CD4-positive, CD25-positive, alpha-beta regulatory T cell (primary cell): ENCODE data around the gene CREB5. TPM values are rescaled to one million over a fixed set of nuclear protein-coding genes. Genes with fewer than 3 reads are reported as not detected.

Source experiments
- ATAC-seq, 2 donors: fragments of 150-1000 bp; cut with Tn5 transposase; one replicate each; pipeline ENCODE4 v1.10.0; 2021; ENCODE audit warnings: low read depth in 2 of 2, moderate number of reproducible peaks in 2 of 2, moderate library complexity in 1 of 2
- DNase-seq, 3 donors: peaks; one replicate each; pipeline versions ENCODE4 v3.0.0 to v3.0.0-alpha.2; 2012 to 2022; ENCODE audit warnings: mixed read lengths in 1 of 3
- H3K27ac ChIP-seq: one replicate; pipeline ENCODE4 v1.7.0; 2013; ENCODE audit warnings: mild to moderate bottlenecking, low read length; ENCODE audit not compliant: insufficient read depth, poor library complexity, severe bottlenecking
- H3K27me3 ChIP-seq: one replicate; pipeline ENCODE4 v1.7.0; 2013; ENCODE audit warnings: low read length; ENCODE audit not compliant: control insufficient read depth, insufficient read depth
- H3K36me3 ChIP-seq: one replicate; pipeline ENCODE4 v1.7.0; 2013; ENCODE audit warnings: mild to moderate bottlenecking, low read length, moderate library complexity; ENCODE audit not compliant: control insufficient read depth, insufficient read depth
- H3K4me1 ChIP-seq: 2 replicates; pipeline ENCODE4 v1.7.0; 2013; ENCODE audit warnings: mild to moderate bottlenecking, low read length; ENCODE audit not compliant: insufficient read depth, control insufficient read depth, poor library complexity, severe bottlenecking
- H3K4me3 ChIP-seq: one replicate; pipeline ENCODE4 v1.7.0; 2013; ENCODE audit warnings: low read depth, mild to moderate bottlenecking, low read length, moderate library complexity
- H3K9me3 ChIP-seq, 2 experiments: 1 replicate in 1 of 2; 2 replicates in 1 of 2; pipeline ENCODE4 v1.7.0; 2013; ENCODE audit warnings: low read length in 2 of 2, mild to moderate bottlenecking in 1 of 2, moderate library complexity in 1 of 2; ENCODE audit not compliant: control insufficient read depth in 2 of 2
- H3K27ac Mint-ChIP-seq, 3 donors: one replicate each; pipeline ENCODE4 v1.8.0; 2020 to 2022; ENCODE audit warnings: mild to moderate bottlenecking in 3 of 3, mixed read lengths in 3 of 3, moderate library complexity in 2 of 3
- H3K27me3 Mint-ChIP-seq: one replicate; pipeline ENCODE4 v1.8.0; 2022; ENCODE audit warnings: mild to moderate bottlenecking, mixed read lengths
- H3K36me3 Mint-ChIP-seq: one replicate; pipeline ENCODE4 v1.8.0; 2020; ENCODE audit warnings: mixed read lengths
- H3K4me1 Mint-ChIP-seq, 4 donors: one replicate each; pipeline ENCODE4 v1.8.0; 2020 to 2022; ENCODE audit warnings: mixed read lengths in 4 of 4, mild to moderate bottlenecking in 1 of 4
- H3K4me3 Mint-ChIP-seq, 4 donors: one replicate each; pipeline ENCODE4 v1.8.0; 2020 to 2022; ENCODE audit warnings: mild to moderate bottlenecking in 4 of 4, mixed read lengths in 4 of 4, moderate library complexity in 3 of 4
- H3K9me3 Mint-ChIP-seq, 7 donors: one replicate each; pipeline ENCODE4 v1.8.0; 2020 to 2022; ENCODE audit warnings: mixed read lengths in 7 of 7, mild to moderate bottlenecking in 3 of 7, moderate library complexity in 2 of 7
- polyA plus RNA-seq, 4 donors: library from polyadenylated mRNA; unstranded; fragments of 300-500 nt; fragmentation: Illumina TruSeq; gene quantifications; one replicate each; pipeline ENCODE4 v1.2.3, GENCODE V29; 2021
- total RNA-seq: library from RNA; stranded (reverse); gene quantifications from one replicate; pipeline ENCODE4 v1.2.3, GENCODE V29; 2022

Gene CREB5
- total and polyA plus RNA-seq, 5 donors from 2014 or later = 1.3 TPM; not detected in 4

GRCh38 chr7:28706584-28706983, 294.3 kb downstream of the CREB5 start:
- H3K9me3 Mint-ChIP-seq = peaks cover 0 to 10% (median 0%) of the 10 kb centered on the region in 7 donors
- no peaks in the 10 kb centered on the region for H3K4me1 Mint-ChIP-seq
- H3K4me3 Mint-ChIP-seq = no peak overlapping the region
- Histone ChIP-seq H3K27ac (no peak overlapping the region), H3K4me1 (no peaks in the 10 kb centered on the region), H3K27me3 (no peaks in the 10 kb centered on the region), H3K4me3 (no peak overlapping the region), H3K36me3 (no peaks in the 10 kb centered on the region), H3K9me3 (no peaks in the 10 kb centered on the region)
- peaks cover 11% of the 10 kb centered on the region for H3K27me3 Mint-ChIP-seq
- no peak for ATAC-seq
- no peaks in the 10 kb centered on the region for H3K36me3 Mint-ChIP-seq
- no peak for DNase-seq
- H3K27ac Mint-ChIP-seq = no peak overlapping the region

- Mint-ChIP-seq H3K36me3 (no peaks in the 10 kb centered on the region), H3K9me3 (peaks cover 0 to 10% (median 0%) of the 10 kb centered on the region in 7 donors), H3K27ac (no peak overlapping the region), H3K4me1 (no peaks in the 10 kb centered on the region), H3K27me3 (peaks cover 15% of the 10 kb centered on the region), H3K4me3 (no peak overlapping the region)
- Histone ChIP-seq H3K27ac (no peak overlapping the region), H3K27me3 (no peaks in the 10 kb centered on the region), H3K4me3 (no peak overlapping the region), H3K36me3 (no peaks in the 10 kb centered on the region), H3K4me1 (no peaks in the 10 kb centered on the region), H3K9me3 (no peaks in the 10 kb centered on the region)
- ATAC-seq = no peak
- no peak for DNase-seq
Measured at GRCh38 chr7:28707291-28707690, 295.0 kb downstream of the CREB5 start.

DNA sequence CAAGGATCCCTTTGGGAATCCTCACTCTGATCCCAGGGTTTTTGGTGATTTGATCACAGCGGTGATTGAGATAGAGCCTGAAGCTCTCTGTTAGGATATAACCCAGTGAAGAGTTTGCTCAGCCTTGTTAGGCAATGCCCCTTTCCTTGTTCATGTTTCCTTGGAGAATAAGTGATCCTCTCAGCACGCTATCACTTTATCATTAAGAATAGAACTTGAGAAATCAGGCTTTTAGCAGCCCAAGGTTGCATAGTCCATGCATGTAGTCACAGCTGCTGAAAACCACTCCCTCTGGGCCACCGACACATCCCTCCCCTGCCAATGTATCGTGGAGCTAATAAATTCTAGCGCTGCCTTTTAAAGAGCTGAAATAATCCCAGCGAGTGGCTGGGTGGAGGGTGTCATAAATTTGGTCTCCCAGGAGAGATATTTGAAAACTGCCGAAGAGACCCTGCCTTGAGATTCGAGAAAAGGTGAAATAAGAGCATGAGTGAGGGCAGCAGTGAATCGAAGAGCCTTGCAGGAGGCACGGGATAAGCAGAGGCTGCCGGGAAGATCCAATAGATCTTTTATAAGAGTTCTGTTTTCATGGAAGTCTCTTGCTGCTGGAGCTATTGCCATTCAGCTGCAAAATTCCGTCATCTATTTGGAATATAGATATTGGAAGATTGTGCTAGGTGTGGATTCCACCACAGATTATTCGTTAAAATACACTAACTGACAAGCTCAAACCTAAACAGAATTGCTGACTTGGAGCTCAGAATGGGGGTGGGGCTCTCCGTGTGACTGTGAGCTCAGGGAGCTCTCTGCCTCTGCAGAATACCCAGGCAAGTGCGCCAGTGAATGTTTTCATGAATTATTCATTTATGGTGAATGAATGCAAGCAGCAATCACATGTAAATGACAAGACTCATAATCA, 296.0 kb downstream of the CREB5 start:
- H3K36me3 ChIP-seq = no peaks in the 10 kb centered on the region
- DNase-seq = no peak
- H3K4me1 ChIP-seq = no peaks in the 10 kb centered on the region
- Mint-ChIP-seq H3K36me3 (no peaks in the 10 kb centered on the region), H3K9me3 (peaks cover 0 to 2% (median 0%) of the 10 kb centered on the region in 7 donors), H3K4me3 (no peak overlapping the region), H3K4me1 (no peaks in the 10 kb centered on the region), H3K27ac (no peak overlapping the region), H3K27me3 (peaks cover 15% of the 10 kb centered on the region)
- H3K9me3 ChIP-seq = no peaks in the 10 kb centered on the region
- ATAC-seq = no peak
- H3K27me3 ChIP-seq = no peaks in the 10 kb centered on the region
- H3K27ac ChIP-seq = no peak overlapping the region
- H3K4me3 ChIP-seq = no peak overlapping the region

- no peaks in the 10 kb centered on the region for H3K36me3 Mint-ChIP-seq
- Histone ChIP-seq H3K9me3 (no peaks in the 10 kb centered on the region), H3K27me3 (no peaks in the 10 kb centered on the region), H3K36me3 (no peaks in the 10 kb centered on the region), H3K27ac (no peak overlapping the region), H3K4me3 (no peak overlapping the region), H3K4me1 (no peaks in the 10 kb centered on the region)
- H3K27me3 Mint-ChIP-seq = peaks cover 15% of the 10 kb centered on the region
- no peak for DNase-seq
- H3K4me1 Mint-ChIP-seq = no peaks in the 10 kb centered on the region
- H3K27ac Mint-ChIP-seq = no peak overlapping the region
- ATAC-seq = no peak
- H3K9me3 Mint-ChIP-seq = peaks cover 0 to 2% (median 0%) of the 10 kb centered on the region in 7 donors
- H3K4me3 Mint-ChIP-seq = no peak overlapping the region
Measured at GRCh38 chr7:28709748-28710147, 297.4 kb downstream of the CREB5 start.

- Histone ChIP-seq H3K27ac (no peak overlapping the region), H3K4me1 (no peaks in the 10 kb centered on the region), H3K36me3 (no peaks in the 10 kb centered on the region), H3K27me3 (no peaks in the 10 kb centered on the region), H3K4me3 (no peak overlapping the region), H3K9me3 (no peaks in the 10 kb centered on the region)
- H3K27ac Mint-ChIP-seq = no peak overlapping the region
- DNase-seq (no peak), ATAC-seq (no peak)
- no peaks in the 10 kb centered on the region for H3K4me1 Mint-ChIP-seq
- peaks cover 0 to 2% (median 0%) of the 10 kb centered on the region in 7 donors for H3K9me3 Mint-ChIP-seq
- H3K4me3 Mint-ChIP-seq = no peak overlapping the region
- peaks cover 15% of the 10 kb centered on the region for H3K27me3 Mint-ChIP-seq
- no peaks in the 10 kb centered on the region for H3K36me3 Mint-ChIP-seq
Measured at GRCh38 chr7:28711114-28711513, 298.8 kb downstream of the CREB5 start.

DNA sequence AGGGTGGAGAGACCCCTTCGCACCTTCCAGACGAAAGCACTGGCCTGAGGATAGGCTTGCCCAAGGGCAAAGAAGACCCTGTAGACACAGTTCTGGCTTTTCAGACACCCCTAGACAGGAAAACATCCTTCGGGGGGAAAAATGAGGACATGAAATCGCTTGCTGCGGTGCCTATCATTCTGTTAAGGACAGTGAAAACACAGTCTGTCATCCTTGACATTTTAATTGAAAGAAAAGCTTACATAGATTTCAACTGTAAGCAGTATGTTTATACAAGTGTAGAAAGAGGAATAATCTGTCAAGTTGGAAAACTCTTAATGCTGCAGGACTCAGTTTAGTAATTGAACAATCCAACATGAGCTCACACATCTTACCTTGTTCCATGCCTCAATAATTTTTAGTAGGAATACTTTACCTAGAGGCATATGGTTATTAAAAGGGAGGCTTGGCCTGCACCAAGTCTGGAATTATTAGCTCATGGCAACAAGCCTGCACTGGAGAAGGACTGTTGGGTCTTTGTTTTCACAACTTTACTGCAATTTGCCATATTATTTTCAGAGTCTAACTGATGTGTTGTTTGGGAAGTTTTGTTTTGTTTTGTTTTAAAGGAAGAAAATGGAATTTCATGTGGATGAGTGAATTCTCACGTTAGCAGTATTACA, 302.3 kb downstream of the CREB5 start:
- Mint-ChIP-seq H3K27ac (no peak overlapping the region), H3K36me3 (no peaks in the 10 kb centered on the region), H3K9me3 (peaks cover 0 to 2% (median 0%) of the 10 kb centered on the region in 7 donors), H3K27me3 (peaks cover 7% of the 10 kb centered on the region), H3K4me1 (no peaks in the 10 kb centered on the region), H3K4me3 (no peak overlapping the region)
- Histone ChIP-seq H3K9me3 (no peaks in the 10 kb centered on the region), H3K4me1 (no peaks in the 10 kb centered on the region), H3K36me3 (no peaks in the 10 kb centered on the region), H3K4me3 (no peak overlapping the region), H3K27me3 (no peaks in the 10 kb centered on the region), H3K27ac (no peak overlapping the region)
- ATAC-seq = no peak
- no peak for DNase-seq

DNA sequence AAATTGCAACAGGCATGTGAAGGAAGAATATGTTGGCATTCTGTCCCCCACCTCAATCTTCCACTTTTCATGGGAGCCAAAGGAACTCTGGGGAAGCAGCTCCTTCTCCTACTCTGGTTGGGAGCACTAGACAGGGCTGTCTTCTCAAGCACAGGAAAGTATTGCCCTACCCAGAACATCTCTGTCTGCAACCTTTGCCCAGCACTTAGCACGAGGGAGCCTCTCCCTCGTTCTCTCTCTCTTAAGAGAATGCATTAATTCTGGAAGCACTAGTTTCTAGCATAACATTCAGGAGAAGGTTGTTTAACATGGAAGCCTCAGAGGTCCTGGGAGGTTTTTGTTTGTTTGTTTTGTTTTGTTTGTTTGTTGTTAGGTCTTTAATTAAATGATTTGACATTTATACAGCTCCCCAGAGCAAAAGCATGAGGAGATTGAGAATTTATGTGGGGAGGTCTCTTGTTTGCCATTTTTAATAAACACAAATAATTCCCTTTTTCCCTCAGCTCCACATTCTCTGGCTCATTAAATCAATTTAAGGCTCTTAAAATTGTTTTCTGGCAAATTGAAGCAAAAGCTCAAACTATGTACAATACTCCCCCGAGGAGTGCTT, 305.2 kb downstream of the CREB5 start:
- Mint-ChIP-seq H3K27me3 (no peaks in the 10 kb centered on the region), H3K27ac (no peak overlapping the region), H3K4me1 (no peaks in the 10 kb centered on the region), H3K36me3 (no peaks in the 10 kb centered on the region), H3K9me3 (no peaks in the 10 kb centered on the region), H3K4me3 (no peak overlapping the region)
- Histone ChIP-seq H3K36me3 (no peaks in the 10 kb centered on the region), H3K27ac (no peak overlapping the region), H3K9me3 (no peaks in the 10 kb centered on the region), H3K27me3 (no peaks in the 10 kb centered on the region), H3K4me3 (no peak overlapping the region), H3K4me1 (no peaks in the 10 kb centered on the region)
- DNase-seq (no peak), ATAC-seq (no peak)
